Middle frontal gyrus (tissue), 1 donor: ENCODE results near the gene GRM8.

Experiments
- DNase-seq: peaks from one replicate; pipeline ENCODE4 v3.0.0-alpha.2; 2015; ENCODE audit warnings: low spot score; ENCODE audit errors: extremely low spot score

Gene GRM8

GRCh38 chr7:127231415-127231814 is 21.3 kb downstream of the GRM8 start:
- no peak for DNase-seq

- no peak for DNase-seq
Observed at GRCh38 chr7:127230192-127230925, 22.4 kb downstream of the GRM8 start.

DNA sequence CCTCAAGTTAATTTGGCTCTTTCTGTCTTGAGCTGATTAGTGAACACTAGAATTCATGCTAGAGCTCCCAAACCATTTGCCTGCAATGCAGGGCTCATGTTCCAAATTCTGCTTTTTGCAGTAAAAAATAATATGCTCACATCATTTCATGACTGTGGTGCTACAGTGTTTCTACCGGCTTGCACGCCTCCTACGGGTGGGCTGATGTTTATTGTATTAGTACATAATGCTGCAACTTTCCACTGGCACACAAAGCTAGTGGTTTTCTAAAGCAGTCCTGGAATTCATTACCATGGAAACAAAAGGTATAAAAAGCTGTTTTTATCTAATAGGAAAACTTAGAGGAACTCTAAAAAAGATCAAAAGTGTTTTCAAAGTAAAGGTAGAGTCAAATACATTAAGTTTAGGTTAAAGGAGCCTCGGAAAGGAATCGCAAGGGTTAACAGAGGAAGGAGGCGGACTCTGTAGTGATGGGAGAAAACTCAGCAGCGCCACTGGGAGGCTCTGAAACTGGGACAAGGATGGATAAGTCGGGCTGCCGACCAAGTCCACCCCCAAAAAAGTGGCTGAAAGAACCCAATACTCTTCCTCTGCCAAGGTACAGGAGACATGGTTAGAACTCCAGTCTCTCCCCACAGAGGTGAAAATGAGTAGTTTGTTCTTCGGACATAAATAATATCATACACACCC is 25.9 kb downstream of the GRM8 start:
- DNase-seq: no peak

DNA sequence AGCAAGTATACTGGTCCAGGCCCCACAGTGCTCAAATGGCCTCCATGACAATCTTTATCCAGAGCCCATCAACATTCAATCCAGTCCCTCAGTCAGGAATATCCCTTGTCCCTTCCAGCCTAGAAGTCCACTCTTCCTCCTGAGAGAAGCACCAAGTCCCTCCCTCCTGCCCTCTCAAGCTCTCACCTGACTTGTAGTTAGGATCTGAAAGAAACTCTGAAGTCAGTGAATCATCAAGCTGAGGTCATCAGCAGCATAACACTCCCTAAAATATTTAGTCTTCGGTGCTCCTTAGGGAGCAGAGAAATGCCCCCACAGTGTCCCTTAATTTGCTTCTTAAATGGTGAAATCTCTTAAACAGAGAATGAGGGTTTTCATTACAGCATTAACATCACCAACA is 31.0 kb downstream of the GRM8 start:
- no peak for DNase-seq

DNA sequence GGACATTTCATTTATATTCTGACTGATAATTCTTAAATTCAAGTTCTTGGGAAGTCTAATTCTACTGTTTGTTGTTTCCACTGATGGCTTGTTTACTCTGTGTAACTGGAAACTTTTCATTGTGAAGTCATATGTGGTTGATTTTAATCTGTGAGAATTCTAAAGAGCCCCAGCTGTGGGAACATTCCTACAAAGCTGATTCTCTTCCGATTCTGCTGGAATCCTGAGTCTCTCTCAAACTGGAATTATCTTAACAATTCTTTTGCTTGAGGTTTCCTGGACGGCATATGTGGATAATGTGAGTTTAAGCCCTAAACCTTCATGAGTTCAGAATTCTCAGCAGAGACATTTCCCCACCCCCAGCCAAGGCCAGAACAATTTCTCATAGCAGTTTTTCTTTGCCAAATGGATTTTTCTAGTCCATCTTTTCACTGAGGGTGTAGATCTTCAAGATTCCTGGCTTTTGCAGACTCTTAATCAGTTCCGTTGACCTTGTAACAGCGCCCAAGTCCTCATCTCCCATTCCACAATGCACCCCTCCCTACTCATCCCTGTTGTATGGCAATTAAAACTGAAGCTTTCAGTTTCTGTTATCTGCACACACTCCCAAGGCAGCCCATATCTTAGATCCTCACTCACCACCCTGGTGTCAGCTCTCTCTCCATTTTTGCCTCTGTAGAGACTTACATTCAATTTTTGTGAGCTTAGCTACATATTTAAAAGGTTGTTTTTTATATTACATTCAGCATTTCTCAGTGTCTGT is 37.6 kb downstream of the GRM8 start:
- no peak for DNase-seq

- no peak for DNase-seq
Observed at GRCh38 chr7:127209886-127210285, 42.9 kb downstream of the GRM8 start.

GRCh38 chr7:127208860-127209259 is 43.9 kb downstream of the GRM8 start:
- no peak for DNase-seq

DNA sequence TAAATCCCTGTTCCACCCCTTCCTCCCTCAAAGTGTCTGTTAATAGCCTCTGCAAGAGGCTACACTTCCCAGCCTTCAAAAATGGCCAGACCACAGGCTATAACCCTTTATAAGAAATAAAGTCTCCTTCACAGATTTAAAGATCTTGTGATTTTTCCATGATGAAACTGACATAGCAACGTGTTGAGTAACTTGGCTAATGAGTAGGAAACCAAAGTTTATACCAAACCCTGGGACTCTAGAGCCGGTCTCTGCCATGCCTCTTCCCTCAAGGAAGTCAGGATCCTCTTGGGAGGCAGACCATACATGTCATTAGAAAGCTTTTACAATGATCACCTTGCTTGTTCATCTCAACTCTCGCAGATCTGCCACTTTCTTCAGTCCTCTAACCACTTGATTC is 44.4 kb downstream of the GRM8 start:
- DNase-seq: no peak

DNA sequence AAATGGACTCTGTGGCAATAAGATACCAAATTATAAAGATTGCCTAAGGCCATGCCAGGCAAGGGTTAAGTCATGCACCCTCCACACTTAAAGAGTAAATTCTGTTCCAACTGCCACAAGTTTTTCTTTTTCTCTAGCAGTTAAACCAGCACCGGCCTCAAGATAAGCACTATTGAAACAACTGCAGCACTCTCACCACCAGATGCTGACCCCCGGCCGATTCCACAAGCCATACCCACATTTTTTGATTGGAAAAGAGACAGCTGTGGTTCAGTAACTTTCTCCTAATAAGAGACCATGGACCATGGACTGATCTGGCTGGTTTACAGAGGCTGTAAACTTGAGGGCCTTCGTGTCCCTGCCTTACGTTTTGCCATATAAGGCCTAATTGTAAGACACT is 44.9 kb downstream of the GRM8 start:
- no peak for DNase-seq

DNA sequence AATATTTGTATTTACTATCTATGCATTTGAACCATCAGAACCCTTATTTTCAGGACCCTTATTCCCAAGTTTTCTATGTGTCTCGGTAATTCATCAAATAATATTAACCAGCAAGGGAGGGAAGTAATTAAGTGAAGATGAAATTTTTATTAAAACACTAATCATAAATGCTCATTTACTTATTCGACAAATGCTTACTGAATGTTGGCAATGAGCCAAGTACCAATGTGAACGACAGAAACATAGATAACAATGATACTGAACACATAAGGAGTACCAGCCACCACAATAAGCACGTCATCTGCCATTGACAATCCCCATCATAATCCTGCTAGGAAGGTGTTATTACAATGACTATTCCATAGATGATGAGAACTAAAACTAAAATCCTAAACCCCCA is 45.5 kb downstream of the GRM8 start:
- no peak for DNase-seq

GRCh38 chr7:127194571-127194970 is 58.2 kb downstream of the GRM8 start:
- DNase-seq: no peak

DNA sequence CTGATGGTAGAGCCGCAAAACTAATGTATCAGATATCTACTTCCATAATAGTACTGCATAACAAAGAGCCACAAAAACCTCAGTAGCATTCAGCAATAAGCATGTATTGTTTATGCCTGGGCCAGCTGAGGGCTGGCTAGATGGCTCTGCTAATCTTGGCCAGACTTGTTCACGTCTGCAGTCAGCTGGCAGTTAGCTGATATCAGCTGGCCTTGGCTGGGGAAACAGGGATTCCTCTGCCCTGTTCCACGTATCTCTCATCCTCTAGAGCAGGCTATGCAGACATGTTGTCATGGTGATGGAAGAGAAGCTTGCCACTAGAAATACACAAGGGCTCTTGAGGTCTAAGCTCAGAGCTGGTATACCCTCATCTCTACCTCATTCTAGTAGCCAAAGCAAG is 62.9 kb downstream of the GRM8 start:
- no peak for DNase-seq

DNA sequence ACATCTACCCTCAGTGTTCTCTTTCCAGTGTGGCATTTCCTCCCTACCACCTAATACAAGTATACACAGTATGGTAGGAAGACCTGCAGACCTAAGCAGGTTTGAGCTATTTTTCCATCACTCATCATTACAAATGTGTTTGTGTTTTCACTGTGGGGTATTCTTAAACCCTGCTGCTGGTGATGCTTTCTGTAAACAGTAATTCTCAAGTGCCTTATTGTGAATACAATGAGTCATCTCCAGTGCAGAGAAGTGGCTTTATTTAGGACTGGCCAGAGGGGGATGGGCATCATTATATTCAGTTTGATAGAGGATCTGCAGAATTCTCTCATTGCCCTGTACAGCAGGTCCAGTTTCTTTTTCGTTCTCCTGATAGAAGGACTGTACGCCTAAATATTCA is 63.7 kb downstream of the GRM8 start:
- no peak for DNase-seq

GRCh38 chr7:127187740-127188139 is 65.0 kb downstream of the GRM8 start:
- no peak for DNase-seq

GRCh38 chr7:127186686-127187085 is 66.1 kb downstream of the GRM8 start:
- no peak for DNase-seq

DNA sequence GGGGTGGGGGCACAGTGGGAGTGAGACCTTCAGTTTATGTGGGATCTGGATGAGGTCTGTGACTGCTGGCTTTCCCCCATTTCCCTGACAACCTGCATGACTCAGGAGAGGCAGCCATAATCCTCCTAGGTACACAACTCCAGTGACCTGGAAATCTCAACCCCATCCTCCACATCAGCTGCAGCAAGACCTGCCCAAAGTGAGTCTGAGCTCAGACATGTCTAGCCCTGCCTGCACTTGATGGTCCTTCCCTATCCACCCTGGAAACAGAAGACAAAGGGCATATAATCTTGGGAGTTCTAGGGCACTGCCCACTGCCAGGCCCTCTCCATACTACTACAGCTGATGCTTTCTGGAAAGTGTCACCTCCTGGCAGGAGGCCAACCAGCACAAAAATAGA is 75.6 kb downstream of the GRM8 start:
- DNase-seq: no peak

DNA sequence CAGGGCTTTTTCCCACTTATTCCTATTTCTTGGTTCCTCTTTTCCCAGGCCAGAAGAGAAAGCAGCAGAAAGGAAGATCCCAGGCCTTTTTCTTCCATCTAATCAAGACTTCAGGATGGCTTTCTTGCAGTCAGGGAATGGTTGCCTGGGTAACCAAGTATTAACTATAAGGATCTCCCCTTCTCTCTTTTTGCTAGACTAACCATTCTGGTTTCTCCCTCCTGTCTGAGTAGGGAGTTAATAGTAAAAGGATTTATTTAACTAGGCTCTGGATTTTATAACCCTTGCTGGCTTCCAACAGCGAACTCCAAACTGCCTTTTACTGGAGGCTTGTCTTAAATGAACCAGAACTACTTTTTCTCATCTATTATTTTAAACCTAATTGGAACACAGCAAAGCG is 90.4 kb downstream of the GRM8 start:
- no peak for DNase-seq

DNA sequence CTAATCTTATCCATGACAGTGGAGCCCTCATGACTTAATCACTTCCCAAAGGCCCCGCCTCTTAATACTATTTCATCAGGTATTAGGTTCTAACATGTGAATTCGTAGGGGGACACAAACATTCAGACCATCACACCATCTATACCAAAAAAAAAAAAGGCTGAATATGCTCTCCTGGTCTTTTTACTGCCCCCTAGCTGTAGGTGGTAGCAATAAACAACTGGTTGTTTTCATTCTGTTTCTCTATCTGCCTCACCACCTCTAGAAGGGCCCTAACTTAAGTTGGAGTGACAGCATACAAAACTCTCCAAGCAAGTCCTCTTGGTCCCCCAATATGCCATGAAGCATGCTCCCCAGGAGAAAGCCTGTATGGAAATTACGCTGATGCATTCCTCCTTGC is 94.1 kb downstream of the GRM8 start:
- DNase-seq: no peak

GRCh38 chr7:127154958-127155357 is 97.8 kb downstream of the GRM8 start:
- no peak for DNase-seq

DNA sequence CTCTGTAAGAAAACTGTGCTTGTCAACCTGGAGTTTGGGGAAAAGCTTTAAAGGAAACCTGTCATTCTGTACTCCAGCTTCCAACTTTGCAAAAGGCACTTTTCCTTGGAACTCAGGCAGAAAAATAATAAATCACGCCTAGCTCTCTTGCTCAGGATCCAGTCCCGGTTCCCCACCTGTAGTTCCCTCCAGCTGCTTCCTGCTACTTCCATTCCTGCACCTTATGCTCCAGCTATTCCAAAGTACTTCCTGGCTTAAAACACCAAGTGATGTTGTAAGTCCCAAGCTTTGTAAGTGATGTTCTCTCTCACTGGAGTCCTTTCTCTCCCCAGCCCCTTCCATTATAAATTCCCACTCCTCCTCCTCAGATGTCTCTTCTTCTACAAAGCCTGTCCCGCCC is 98.6 kb downstream of the GRM8 start:
- no peak for DNase-seq

GRCh38 chr7:127153315-127153714 is 99.4 kb downstream of the GRM8 start:
- no peak for DNase-seq

DNA sequence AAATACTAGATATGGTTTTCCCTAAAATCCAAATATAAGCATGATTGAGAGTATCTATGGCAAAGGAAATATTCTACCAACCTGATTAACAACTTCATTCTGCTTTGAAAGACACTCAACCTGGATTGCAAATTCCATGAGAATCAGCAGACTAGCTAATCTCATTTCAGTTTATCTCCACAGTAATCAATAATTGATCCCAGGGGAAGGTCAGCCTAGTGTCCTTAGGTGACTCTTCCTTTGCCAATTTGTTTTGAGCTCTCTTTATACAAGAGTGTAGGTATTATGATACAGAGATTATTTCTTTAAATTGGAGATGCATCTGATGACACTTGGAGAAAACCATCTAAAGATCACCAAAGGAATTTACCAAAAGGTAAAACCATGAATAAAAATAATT is 100.3 kb downstream of the GRM8 start:
- no peak for DNase-seq

DNA sequence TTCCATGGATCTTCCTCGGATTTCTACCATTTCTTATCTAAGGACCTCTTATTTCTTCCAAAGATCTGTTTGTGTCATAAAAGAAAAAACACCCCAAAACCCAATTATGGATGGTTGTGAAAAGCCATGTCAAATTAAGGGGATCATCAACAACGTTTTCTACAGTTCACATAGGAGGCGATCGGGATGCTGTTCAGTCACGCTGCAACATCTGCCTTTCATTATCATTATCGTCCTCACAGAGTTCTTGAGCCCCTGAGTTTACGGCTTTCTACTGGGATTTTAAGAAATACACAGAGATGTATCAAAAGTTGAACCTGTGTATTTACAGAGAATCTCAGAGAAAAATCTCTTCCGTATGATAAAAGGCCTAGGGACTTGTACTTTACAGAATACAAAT is 101.4 kb downstream of the GRM8 start:
- no peak for DNase-seq
